Stimulated activated CD8-positive, alpha-beta memory T cell treated with anti-CD3 and anti-CD28 coated beads, Interleukin-7, amount 100 ng/mL, for 4 hours (primary cell): ENCODE measurements around the gene SLC13A3.

ENCODE experiments used
- DNase-seq, 2 donors: peaks; one replicate each; pipeline ENCODE4 v3.0.0-alpha.2; 2020; ENCODE audit warnings: low read depth in 2 of 2

Gene SLC13A3

DNA sequence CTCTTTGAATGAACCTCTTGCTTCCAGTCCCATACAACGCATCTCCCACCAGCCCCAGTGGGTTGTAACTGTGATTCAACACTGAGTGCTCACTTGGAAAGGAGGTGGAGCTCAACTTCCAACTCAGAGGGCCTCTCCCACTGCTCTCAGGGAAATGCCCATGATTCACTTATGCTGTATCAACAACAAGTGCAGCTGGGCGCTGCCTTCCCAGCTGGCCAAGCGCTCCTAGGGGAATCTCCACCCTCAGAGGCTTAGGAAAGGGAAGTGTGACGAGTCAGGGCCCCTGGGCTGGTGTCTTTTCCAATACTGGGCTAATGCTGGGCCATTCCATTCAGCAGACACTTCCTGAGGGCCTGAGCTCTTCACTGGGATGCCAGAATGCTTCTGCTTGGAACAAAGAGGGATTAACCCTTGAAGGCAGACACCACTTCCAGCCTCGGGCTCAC is 92.7 kb downstream of the SLC13A3 start:
- peak in 1 of 2 donors; percentile 12 for DNase-seq

DNA sequence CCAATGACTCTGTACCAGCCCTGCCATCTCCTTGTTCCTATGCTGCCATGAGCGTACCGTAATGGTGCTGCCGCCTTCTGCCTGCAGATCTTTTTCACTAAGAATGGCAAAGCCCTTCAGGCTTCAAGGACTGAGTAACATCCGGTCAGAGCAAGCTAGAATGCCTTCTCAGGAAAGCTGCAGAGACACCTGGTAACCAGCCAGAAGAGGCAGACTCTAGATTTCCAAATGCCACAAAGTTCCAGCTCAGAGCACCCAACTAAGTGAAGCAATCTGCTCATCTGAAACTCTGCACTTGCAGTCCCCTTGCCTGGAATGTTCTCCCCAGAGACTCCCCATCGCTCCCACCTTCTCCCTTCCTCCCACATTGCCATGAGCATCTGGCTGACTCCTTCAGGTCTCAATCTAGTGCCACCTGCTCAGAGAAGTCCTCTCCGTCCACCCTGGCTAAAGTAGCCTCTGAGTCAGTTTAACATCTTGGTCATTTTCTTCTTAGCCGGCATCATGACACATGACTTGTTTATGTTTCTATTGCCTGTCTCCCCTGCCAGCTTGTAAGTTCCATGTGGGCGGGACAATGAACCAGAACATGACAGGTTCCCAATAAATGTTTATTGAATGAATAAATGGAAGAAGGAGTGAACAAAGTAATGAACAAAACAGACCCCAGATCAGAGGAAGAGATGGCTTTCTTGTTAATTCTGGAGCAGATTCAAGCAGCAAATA is 93.9 kb downstream of the SLC13A3 start:
- no peak for DNase-seq

GRCh38 chr20:46555370-46555956 is 95.8 kb downstream of the SLC13A3 start:
- DNase-seq = no peak

- DNase-seq = no peak
Observed at GRCh38 chr20:46554828-46555227, 96.4 kb downstream of the SLC13A3 start.

DNA sequence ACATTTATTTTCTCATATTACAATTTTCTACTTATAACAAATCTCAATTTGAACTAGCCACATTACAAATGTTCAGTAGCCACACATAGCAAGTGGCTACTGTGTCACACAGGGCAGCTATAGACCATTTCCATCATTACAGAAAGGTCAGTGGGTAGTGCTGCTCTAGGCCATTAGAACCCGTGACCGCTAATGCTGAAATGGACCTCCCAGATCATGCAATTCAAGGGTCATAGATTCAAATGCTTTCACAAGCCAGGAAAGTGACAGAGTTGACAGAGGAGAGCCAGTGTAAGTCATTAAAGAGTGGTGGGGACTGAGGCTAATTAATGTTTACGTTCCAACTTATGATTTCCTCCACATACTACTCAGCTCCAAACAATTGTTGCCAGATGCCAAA is 97.3 kb downstream of the SLC13A3 start:
- no peak for DNase-seq

DNA sequence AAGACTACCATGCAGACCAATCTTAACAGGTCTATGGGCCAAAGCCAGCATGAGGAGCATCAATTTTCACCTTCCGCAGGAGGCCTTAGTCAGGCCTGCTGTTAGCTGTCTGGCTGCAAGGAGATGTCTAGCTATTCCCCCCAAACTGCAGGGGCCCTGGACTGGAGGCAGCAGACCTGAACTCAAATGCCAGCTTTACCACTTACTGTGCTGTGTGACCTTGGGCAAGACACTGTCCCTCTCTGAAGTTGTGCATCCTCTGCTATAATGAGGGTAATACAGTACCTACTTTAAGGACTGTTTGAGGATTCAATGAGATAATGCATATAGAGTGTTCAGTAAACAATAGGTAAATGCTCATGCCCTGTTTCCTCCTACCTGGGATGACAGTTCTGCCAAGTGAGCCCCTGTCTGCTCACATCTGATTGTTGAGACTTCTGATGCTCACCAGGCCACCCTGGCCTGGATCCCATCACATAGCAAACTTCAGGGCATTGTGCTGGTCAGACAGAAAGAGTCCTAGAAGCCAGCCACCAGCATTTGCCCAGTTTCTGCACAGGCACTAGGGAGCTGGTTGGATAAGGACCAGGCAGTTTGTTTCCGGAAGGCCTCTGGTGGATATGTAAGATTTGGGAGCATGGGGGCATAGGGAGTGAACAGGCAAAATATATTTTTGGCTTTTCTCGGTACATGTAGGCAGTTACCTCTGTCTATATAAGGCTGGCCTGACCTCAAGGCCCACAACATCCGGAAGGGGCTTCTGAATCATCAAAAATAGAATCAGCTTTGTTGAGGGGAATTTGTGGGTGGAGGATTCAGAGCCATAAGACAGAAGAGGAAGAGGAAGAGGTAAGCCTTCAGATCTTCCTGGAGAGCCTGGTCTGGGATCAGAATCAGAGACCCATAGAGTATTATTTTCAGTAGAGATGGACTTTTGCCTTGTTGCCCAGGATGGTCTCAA is 98.5 kb downstream of the SLC13A3 start:
- peak; percentile 31 to 39 for DNase-seq

DNA sequence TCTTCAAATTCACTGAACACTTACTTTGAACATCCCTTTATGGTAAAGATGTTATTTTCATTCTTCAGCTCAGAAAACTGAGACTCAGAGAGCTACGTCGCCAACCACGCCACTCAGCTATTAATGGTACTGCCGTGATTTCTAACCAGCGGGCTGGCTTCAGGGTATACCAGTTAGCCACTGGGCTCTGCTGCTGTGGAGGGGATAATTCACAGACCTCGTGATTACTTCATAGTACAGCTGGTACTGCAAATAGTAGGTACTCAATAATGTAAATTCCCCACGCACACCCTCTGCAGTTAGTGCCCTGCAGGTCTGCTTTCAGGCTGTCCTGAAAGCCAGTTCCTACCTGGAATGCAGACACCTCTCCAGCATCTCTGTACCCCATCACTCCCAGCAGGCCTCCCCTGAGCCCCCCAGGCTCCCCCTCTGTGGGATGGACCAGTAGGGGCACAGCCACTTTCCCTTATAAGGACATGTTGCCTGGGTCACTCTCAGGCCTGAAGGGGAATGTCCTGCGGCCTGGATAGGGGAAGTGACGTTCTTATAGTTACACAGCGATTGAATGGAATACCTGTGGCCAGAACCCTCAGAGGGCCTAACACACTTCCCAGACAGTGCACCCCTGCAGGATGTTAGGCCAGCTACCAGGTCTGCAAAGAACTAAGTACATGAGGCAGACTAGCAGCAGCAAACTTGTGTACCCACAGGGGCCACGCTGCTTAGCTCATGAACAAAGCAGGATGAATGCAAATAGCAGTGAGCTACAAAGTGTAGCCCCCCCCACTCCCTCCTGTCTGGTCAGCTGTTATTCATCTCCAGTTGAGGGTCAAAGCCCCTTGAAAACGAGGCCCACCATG is 99.5 kb downstream of the SLC13A3 start:
- no peak for DNase-seq

DNA sequence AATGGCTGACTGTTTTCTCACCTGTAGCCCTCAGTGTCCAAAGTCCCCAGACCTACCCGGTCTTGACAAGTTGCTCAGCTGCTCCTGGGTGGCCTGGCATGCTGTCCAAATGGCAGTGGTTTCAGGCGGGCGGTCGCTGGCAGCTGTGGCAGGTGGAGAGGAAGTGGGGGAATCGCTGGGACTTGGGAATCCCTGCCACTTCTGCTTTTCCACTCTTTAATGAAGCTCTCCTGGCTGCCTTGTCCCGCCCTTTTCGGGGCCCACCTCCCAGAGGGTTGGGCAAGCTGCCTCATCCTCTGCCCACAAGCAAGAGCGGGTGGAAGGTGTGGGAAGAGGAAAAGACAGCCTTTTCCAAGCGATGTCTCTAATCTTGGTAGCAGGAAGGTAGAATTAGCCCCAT is 100.8 kb downstream of the SLC13A3 start, which contains the start of gene OCSTAMP:
Gene OCSTAMP (minus strand): TSS at position 194 of the 400 bp plus-strand sequence. CDS start 94 bp downstream, at position 100.
- DNase-seq = no peak

DNA sequence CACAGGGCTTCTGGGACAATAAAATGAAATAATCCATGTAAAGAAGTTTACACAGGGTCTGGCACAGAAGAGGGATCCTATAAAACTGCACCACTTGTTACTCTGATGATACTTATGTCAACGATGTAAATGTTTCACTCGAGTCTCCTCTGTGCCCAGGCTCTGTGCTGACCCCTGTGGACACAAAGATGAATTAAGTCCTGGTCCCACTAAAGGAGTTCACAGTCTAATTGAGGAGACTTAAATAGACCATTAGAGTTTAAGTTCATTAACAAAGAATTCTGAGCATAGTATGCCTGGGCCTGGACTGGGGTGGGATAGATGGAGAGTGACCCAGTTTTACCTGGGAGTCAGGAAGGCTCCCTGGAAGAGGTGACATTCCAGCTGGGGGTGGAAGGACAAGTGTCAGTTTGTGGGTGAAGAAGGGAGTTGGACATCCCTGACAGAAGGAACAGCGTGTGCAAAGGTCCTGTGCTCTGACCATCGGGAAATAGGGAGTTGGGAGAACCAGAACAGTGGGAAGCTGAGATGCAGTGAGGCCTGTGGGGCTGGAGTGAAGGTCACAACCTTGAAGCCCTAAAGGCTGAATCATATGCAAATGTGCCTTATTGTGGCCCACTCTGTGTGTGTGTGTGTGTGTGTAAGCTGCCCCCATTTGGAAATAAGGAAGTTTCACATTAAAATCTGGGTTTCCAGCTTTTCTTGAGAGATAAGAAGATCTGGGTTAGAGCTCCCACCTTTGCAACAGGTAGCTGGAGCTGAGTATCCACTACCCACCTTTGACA is 101.9 kb downstream of the SLC13A3 start:
- no peak for DNase-seq

DNA sequence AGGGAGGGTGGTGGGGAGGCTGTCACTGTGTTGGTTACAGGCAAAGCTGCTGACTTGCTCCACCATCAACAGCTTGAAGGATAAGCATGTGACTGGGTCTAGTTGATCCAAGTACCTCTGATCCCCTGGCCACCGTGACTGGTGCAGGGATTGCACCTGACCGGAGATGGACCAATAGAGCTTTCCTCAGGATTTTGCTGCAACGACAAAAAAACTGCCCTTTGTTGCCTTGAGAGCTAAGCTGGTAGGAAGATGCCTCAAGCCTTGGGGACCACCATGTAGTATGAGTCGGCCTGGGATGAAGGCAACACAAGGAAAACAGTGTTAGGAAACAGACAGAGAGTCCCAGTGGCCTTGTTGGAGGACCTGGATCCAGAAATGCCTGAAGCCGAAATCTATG is 102.6 kb downstream of the SLC13A3 start:
- no peak for DNase-seq

- DNase-seq = no peak
Observed at GRCh38 chr20:46547995-46548394, 103.3 kb downstream of the SLC13A3 start.

DNA sequence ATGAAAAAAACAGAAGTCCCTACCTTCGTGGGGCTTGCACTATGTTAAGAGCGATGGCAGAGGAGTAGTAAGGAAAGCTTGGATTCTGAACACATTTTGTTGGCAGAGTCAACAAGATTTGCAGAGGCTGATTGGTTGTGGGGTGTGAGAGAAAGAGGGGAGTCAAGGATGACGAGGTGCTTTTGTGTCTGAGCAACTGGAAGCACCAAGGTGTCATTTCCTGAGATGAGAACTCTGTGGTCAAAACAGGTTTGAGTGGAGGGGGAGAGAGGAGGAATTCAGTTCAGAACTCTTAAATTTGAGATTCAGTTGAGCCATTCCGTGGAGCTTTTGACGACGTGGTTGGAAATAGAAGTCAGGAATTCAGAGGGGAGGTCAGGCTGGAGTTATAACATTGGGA is 104.3 kb downstream of the SLC13A3 start:
- no peak for DNase-seq

GRCh38 chr20:46546298-46546697 is 105.0 kb downstream of the SLC13A3 start:
- DNase-seq = no peak

- DNase-seq = no peak
Observed at GRCh38 chr20:46545827-46546138, 105.5 kb downstream of the SLC13A3 start.

DNA sequence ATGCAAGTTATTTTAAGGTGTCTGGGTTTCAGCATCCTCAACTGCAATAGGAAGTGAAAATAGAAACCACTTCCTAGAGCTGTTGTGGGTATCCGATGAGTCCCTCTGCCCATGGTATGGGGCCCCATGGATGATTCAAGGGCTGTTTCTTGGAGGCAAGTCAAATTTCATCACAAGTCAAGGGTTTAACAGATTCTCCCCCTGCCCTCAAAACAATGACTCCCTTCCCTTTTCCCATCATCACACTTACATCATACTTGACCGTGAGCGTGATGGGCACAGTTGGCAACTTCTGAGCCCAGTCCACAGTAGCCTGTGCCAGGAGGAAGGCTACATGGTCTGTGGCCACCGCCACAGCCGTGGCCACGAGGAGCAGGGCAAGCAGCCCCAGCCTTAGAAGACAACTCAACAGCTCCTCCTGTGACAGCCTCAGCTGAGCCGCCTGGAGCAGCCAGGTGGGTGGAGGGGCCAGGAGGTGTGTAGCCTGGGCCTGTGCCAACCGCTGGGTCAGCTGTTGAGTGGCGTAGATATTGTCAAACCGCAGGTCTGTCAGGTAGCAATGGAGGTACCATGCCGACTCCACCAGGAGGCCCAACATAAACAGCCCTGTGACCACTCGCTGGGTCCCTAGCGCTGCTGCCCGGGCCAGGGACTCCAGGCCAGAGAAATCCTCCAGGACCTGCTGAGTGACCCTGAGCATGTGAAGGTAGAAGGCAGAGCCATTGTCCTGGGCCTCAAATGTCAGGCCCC is 106.0 kb downstream of the SLC13A3 start:
- peak; percentile 12 to 16 for DNase-seq

GRCh38 chr20:46544576-46544975 is 106.7 kb downstream of the SLC13A3 start:
- DNase-seq = no peak

DNA sequence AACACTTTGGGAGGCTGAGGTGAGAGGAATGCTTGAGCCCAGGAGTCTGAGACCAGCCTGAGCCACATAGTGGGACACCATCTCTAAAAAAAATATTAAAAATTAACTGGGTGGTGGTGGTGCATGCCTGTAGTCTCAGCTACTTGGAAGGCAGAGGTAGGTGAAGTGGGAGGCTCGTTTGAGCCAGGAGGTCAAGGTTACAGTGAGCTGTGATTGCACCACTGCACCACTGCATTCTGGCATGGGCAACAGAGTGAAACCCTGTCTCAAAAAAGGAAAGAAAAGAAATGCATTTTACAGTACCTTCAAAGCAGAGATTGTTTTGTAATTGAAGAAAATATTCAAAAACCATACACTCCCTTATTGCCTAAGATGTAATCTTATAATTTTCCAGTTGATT is 107.3 kb downstream of the SLC13A3 start:
- DNase-seq = no peak

DNA sequence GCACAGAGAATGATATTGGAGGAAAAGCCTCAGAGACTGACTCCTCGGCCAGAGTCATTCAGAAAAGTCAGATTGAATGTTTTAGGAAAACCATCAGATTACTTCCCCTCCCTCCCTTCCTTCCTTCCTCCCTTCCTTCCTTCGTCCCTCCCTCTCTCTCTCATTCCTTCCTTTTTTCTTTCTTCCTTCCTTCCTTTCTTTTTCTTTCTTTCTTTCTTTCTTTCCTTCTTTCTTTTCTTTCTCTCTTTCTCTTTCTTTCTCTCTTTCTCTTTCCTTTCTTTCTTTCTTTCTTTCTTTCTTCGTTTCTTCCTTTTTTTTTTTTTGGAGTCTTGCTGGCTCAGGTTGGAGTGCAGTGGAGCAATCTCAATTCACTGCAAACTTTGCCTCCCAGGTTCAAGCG is 108.2 kb downstream of the SLC13A3 start:
- no peak for DNase-seq

GRCh38 chr20:46541229-46541935 is 109.9 kb downstream of the SLC13A3 start:
- no peak for DNase-seq
